ENCODE data around the gene TBC1D4.

Gene TBC1D4

GRCh38 chr13:75395901-75396300 lies 86.1 kb downstream of the TBC1D4 start:
- DNase-seq (ENCODE audit: low read depth, low spot score), result no peak
- H3K27ac ChIP-seq, result no peak overlapping the region

- DNase-seq (ENCODE audit: low read depth, low spot score), result no peak
- H3K27ac ChIP-seq, result no peak overlapping the region
These were observed 86.9 kb downstream of the TBC1D4 start for GRCh38 chr13:75395066-75395465.

DNA sequence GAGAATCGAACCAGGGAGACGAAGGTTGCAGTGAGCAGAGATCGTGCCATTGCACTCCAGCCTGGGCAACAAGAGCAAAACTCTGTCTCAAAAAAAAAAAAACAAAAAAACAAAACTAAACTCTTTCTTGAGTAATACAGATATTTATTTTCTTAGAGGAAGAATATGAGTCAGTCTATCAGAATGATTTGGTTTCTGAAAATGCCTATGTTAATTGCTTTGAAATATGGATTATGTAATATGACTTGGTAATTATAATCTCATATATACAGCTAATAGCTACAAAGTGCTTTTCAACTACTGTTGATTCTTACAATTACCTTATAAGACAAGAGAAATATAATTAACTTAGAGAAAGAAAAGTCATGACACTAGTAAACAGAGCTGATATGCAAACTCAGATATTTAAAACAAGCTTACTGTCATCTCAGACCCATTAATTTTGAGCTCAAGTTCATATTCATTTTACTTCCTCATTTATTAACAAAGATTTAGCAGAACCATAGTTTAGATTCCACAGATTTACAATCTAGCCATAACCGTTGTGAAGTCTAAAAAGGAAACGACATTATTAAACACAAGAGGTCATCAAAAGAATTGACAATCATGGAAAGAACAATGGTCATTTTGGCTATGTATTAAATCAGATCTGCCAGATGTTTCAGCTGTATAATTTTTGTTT lies 88.0 kb downstream of the TBC1D4 start:
- no peak overlapping the region for H3K27ac ChIP-seq
- DNase-seq (ENCODE audit: low read depth, low spot score), result no peak

- H3K27ac ChIP-seq, result no peak overlapping the region
- no peak for DNase-seq (ENCODE audit: low read depth, low spot score)
These were observed 90.4 kb downstream of the TBC1D4 start for GRCh38 chr13:75391432-75392100.

DNA sequence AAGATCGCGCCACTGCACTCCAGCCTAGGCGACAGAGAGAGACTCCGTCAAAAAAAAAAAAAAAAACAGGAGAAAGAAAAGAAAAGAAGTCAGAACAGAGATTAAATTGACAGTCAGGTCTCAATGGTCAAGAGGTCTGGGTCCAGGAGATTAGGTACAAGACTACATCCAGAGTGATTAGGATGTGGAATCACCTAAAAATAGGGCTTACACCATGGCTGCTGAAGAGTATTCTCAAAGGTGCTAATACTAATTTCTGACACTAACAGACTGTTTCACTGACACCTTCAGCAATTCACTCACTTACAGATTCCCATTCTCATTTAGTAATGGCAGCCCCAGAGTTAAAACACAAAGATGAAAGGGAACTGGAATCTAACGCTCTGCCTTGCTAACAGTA lies 91.7 kb downstream of the TBC1D4 start:
- DNase-seq (ENCODE audit: low read depth, low spot score), result no peak
- H3K27ac ChIP-seq, result no peak overlapping the region

DNA sequence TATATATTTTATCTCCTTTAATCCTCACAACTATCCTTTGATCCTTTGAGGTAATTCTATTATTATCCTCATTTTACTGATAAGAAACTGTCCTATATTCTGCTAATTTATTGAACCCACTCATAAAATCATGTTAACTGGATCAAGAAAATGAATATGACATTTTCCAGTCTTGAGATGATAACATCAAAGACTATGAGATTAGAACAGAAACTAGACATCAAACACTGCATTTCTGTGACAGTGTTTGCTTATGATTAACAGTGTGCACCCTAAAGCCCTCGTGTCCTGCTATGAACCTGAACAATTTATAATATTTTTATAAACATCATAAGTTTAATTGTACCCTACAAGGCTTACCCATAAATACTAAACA lies 96.3 kb downstream of the TBC1D4 start:
- H3K27ac ChIP-seq, result no peak overlapping the region
- no peak for DNase-seq (ENCODE audit: low read depth, low spot score)

DNA sequence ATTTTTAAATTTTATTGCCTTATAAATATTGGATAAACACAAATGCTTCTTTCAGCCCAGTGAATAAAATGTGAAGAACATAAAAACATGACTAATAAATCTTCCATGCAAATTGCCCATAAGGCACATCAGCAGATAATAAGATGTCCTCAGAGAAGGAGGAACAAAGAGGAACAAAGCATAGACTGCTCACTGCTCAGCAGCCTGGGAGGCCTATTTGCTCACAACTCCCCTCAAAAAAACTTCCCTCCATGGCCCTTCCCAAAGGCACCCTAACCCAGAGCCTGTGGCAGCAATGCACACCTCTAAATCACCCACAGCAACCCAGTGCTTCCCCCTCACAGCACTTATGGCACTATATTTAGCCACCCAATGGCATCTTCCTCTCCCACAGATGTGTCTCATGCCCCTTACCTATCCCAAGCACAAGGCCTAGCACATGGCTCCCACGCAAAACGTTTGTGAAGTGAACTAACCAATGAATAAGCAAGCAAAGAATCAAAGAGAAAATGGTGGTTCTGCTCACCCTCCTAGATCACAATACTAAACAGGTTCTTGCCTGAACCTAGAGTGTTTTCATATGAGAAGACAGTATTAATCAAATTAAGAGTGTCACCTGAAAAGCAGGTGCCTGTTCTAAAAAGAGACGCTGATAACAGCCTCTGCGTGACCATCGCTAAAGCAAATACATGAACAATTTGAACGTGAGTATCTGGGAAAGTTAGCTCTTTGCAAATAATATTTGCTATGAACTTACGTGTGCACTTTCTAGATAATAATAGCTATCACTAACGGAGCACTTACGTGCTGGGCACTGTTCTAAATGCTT lies 96.9 kb downstream of the TBC1D4 start:
- DNase-seq (ENCODE audit: low read depth, low spot score), result no peak

DNA sequence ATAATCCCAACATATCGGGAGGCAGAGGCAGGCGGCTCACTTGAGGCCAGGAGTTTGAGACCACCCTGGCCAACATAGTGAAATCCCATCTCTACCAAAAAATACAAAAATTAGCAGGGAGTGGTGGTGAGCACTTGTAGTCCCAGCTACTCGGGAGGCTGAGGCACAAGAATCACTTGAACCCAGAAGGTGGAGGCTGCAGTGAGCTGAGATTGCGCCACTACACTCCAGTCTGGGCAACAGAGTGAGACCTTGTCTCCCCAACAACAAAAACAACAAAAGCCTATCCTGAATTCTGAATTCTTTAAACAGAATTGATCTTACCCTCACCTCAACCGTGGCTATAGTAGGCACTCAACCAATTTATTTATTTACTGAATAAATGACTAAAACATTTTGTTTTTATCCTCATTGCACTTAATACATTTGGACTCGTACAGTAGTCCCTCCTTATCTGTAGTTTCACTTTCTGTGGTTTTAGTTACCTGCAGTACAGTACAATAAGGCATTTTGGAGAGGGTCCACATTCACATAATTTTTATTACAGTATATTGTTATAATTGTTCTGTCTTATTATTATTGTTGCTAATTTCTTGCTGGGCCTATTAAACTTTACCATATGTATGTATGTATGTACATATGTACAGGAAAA lies 98.8 kb downstream of the TBC1D4 start:
- no peak overlapping the region for H3K27ac ChIP-seq
- DNase-seq (ENCODE audit: low read depth, low spot score), result no peak

More for the DNA sequence above, 96.9 kb downstream of the TBC1D4 start:
- no peak overlapping the region for H3K27ac ChIP-seq

- DNase-seq (ENCODE audit: low read depth, low spot score), result no peak
- no peak overlapping the region for H3K27ac ChIP-seq
These were observed 103.7 kb downstream of the TBC1D4 start for GRCh38 chr13:75378301-75378700.

- no peak overlapping the region for H3K27ac ChIP-seq
- no peak for DNase-seq (ENCODE audit: low read depth, low spot score)
These were observed 105.1 kb downstream of the TBC1D4 start for GRCh38 chr13:75376792-75377402.

DNA sequence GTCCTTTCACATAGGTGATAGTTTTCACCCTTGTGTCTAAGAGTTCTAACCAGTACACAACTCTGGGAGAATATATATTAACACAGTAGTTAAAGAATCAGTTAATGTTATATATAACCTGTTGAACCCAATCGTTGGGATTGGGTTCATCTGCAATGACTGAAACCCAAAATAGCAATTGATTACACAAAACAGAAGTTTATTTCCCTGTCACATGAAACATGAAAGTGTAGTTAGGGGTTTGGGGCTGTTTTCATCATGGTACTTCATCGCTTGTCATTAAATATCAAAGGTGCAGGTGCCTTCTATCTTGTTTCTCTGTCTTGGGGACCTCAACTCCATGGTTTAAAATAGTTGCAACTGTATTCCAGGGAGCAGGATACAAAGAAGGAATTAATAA lies 106.6 kb downstream of the TBC1D4 start:
- no peak for DNase-seq (ENCODE audit: low read depth, low spot score)
- no peak overlapping the region for H3K27ac ChIP-seq

DNA sequence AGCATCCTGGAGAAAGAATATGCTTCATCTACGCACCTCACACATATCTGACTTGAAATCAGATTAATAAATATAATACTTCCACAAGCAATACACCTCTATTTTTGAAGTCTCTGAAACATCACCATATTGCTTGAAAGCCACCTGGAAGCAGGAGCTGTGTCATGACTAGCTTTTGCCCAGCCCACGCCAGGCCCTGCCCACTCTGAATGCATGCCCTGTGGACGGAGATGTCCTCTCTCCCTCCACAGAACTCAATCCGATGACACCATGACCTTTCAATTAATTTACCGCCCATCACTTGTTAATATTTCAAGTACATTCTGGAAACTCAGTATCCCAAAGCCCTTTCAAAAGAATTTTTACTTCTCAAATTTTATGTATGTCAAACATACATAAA lies 108.0 kb downstream of the TBC1D4 start:
- no peak overlapping the region for H3K27ac ChIP-seq
- no peak for DNase-seq (ENCODE audit: low read depth, low spot score)

DNA sequence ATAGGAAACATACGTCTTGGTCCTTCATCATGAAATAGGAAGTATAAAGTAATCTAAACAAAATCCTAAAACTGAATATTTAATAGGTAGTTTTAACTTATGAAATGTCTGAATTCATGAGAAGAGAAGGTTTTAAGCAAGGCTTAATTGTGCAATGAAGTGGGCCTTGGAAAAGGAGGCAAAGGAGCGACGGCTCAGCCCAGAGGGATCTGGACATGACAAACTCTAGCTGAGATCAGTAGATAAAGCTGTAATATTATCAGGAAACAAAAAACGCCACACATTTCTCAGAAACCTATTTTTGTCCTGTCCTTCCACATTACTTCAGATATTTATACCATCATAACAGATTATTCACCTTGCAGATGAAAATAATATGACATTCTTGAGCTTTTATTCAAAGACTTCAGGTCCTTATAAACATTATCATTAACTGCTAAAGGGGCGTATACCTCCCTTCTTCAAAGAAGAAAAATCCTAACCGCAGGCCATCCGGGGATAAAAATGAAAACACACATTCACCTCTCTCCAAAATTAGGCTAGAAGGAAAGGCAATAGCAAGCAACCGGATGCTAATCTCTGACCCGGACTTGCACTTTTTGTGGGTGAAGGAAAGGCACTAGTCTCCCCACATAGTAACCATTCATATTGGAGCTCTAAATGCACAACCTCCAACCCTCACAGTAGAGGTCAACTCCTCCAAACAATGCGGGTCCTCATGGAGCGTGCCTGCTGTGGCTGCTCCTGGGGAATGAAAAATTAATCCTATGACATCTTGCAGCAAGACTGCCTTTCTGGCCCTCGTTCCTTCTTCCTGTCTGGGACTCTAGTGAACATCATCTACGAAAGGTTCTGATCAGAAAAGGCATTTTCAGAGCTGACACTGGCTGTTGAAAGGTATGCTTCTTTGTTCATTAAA lies 108.8 kb downstream of the TBC1D4 start:
- DNase-seq (ENCODE audit: low read depth, low spot score), result no peak
- H3K27ac ChIP-seq, result no peak overlapping the region

GRCh38 chr13:75372517-75372916 lies 109.5 kb downstream of the TBC1D4 start:
- DNase-seq (ENCODE audit: low read depth, low spot score), result no peak
- H3K27ac ChIP-seq, result no peak overlapping the region

- no peak overlapping the region for H3K27ac ChIP-seq
- no peak for DNase-seq (ENCODE audit: low read depth, low spot score)
These were observed 110.8 kb downstream of the TBC1D4 start for GRCh38 chr13:75371203-75371602.

DNA sequence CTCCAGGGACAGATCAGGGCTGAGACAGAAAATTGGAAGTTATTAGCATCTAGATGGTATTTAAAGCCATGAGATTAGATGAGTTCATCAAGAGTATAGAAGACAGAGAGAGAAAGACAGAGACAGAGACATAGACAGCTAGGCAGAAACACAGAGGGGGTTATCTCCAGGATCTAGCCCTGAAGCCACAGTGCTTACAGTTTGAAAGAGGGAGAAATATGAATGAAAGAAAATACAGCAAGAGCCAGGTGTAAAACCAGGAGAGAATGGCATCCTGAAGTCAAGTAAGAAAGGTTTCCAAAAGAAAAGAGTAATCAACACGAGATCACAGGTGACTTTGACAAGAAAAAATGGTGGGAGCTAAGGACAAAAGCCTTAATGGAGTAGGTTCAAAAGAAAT lies 111.2 kb downstream of the TBC1D4 start:
- no peak for DNase-seq (ENCODE audit: low read depth, low spot score)
- no peak overlapping the region for H3K27ac ChIP-seq

GRCh38 chr13:75369981-75370380 lies 112.0 kb downstream of the TBC1D4 start:
- no peak overlapping the region for H3K27ac ChIP-seq
- DNase-seq (ENCODE audit: low read depth, low spot score), result no peak

DNA sequence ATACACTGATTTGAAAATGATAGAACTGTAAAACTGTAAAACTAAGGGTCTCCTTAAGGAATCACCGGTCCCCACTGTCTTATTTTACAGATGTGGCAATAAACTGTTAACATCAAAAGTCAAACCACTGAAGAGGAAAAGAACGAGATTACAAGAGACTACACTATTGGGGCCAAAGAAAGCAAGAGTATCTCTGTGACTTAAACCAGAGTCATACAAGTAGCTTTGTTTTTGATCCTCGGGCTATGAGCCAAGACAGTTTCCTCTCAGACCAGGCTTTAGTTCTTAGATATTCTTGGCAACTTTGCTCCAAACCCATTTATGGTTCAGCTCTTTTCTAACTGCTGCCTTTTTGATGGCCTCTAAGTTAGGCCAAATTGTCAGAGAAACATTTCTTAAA lies 113.8 kb downstream of the TBC1D4 start:
- H3K27ac ChIP-seq, result no peak overlapping the region
- no peak for DNase-seq (ENCODE audit: low read depth, low spot score)
